A204.1 (cell line): ENCODE data around the gene RBMS2.

Experiments
- FAIRE-seq: peaks from 2 replicates; lab custom pipeline; 2012; peaks lifted over from hg19 to GRCh38; lab: Jason Lieb, UNC

RBMS2 gene

DNA sequence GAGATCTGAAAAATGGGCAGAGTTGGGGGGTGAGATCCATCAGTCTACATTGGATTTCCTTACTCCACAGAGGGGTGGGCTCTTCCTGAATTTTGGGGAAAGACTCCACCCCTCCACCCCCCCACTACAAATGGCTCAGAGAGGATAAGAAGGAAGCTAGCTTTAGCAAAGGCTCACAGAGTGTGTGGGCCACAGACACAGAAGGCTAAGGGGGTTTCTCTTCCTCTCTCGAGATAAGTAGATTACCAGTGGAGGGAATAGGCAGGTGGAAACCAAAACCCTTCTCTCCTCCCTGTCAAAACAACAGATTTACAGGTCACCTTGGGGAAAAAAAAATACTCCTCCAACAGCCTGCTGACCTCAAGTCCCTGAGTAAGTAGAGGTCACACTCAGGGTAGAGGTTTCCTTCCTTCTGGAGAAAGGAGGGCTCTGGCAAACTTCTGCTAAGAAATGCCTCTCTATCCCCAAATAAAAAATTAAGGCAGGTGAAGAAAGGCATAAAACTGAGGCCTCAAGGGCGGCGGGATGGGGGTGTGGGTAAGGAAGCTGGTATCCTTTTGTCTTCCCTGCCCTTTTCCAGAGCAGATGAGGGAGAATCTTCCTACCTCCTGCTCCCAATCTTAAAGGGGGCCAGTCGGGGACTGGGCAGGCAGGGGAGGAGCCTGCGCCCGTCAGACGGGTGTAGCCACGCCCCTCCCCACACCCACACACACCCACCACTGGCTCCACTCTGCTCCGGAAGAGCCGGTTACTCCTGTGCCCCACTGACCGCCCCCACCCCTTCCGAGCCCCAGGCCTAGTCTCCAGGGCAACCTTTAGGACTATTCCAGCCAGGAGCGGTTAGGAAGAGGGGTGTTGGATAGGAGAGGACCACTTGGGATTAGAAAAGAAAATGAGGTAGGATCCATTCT is 110.4 kb downstream of the RBMS2 start:
- FAIRE-seq = no peak

- FAIRE-seq = no peak
Observed at GRCh38 chr12:56632701-56633467, 111.3 kb downstream of the RBMS2 start.

- no peak for FAIRE-seq
Observed at GRCh38 chr12:56633468-56634241, 112.0 kb downstream of the RBMS2 start.

DNA sequence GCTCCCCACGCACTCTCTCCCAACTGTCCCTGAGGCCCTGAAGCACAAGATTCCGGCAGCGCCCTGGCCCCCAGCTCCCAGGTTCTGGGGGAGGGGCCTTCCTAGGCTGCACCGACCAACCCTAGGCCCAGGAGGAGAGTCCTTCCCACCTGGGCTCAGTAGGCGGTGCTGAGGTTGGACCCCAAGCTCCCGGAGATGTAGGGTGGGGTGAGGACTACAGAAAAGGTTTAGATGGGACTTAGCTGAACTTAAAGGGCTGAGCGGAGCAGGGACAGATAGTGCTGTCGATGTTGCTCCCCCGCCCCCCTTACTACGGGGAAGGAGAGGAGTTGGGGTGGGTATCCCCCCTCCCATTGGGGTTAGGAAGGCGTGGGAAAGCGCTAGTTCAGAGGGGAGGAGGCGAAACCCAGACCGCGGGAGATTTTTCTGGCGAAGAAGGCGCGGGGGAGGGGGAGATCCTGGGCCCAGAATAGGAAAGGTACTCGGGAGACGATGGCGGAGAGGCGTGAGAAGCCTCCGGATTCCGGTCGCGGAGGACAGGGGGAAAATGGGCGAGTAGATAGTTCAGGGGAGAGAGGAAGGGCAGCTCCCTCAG is 112.7 kb downstream of the RBMS2 start:
- FAIRE-seq = no peak

DNA sequence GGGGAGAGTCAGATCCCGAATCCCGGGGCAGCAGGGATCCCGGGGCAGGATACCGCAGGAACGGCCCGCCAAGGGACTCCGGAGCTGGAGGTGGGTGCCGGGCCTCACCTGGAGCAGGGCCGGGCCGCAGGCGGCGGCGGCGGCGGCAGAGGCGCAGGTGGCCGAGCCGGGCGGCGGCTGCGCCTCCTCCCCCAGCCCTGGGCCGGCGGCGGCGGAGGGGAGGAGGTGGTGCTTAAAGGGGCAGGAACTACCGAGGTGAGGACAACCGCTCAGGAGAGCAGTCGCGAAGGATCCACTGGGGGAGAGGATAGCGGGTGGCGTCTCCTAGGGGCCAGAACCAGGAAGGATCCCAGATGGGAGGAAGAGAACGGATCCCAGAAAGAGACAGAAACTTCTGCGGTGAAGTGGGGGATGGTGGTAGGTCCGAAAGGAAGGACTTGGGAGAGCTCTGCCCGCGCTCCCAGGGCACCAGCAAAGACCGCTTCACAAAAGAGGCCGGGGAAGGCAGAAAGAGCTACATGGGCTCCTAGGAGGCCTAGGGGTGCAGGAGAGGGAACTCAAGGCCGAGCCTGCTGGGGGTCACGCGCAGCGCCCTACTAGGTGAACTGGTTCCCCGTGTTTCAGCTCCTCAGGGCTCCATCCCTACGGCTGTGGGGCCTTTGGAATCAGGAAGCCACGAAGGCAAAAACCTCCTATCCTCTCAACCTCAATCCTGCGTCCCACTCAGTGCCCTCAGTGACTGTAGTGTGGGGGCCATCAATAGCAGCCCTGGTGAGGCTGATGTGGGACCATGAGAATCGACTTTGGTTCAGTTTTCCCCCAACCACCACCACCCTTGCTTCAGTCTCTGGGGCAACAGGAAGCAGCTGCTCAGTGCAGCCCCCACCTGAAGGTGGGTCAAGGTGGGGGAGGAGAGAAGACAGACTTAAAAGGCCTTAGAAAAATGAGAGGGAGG is 113.5 kb downstream of the RBMS2 start:
- no peak for FAIRE-seq

GRCh38 chr12:56635806-56636674 is 114.4 kb downstream of the RBMS2 start:
- no peak for FAIRE-seq

- peak; percentile 98 for FAIRE-seq
Observed at GRCh38 chr12:56636675-56637540, 115.3 kb downstream of the RBMS2 start.

DNA sequence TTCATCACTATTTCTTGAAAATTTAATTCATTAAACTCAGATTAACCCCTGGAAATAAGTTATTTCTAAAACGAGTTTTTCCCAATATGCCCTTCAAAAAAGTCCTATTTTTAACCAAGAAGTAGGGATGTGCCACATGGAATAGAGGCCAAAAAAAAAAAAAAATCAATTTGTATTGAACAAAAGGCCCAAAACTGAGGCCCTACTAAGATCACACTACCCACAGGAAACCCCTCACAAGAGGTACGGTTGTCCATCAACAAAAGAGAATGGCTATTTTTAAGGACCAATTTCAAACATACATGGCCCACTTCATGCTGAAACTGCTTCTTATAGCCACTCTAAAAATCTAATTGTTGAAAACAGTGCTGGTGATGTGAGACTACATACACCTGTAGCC is 116.0 kb downstream of the RBMS2 start:
- no peak for FAIRE-seq

GRCh38 chr12:56641219-56641618 is 119.6 kb downstream of the RBMS2 start:
- no peak for FAIRE-seq

DNA sequence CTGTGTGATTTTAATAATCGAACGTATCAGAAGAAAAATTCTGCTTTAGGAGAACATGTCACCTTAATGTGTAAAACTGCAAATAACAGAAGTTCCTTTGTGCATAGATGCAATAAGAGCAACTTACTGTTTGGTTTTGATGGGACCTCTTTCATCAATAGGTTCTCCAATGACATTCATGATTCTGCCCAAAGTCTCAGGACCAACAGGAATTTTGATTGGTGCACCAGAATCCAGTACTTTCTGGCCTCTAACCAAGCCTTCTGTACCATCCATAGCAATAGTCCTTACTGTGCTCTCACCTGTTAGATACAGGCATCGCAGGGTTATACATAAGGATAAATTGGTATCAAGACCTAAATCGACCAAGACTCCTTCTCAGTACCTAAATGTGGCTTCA is 123.0 kb downstream of the RBMS2 start:
- no peak for FAIRE-seq

- no peak for FAIRE-seq
Observed at GRCh38 chr12:56645201-56645716, 123.6 kb downstream of the RBMS2 start.
